GM19455 (cell line): ENCODE data around the gene WFDC6.

Experiments
- ATAC-seq: cut with Tn5 transposase; IDR thresholded peaks from one replicate; pipeline ENCODE4 v1.9.1; 2021; ENCODE audit not compliant: unreplicated experiment

WFDC6 gene

GRCh38 chr20:45518282-45518681 lies 21.0 kb downstream of the WFDC6 start:
- no peak for ATAC-seq

GRCh38 chr20:45515147-45515913 lies 24.0 kb downstream of the WFDC6 start, which contains the start of gene SPINT3:
SPINT3 (minus strand) TSS chr20:45515622; CDS start chr20:45515608, 14 bp downstream.
- ATAC-seq = no peak

GRCh38 chr20:45510242-45510862 lies 28.9 kb downstream of the WFDC6 start:
- no peak for ATAC-seq

GRCh38 chr20:45509091-45509490 lies 30.2 kb downstream of the WFDC6 start:
- ATAC-seq = no peak

GRCh38 chr20:45508068-45508886 lies 31.0 kb downstream of the WFDC6 start:
- ATAC-seq = no peak

- no peak for ATAC-seq
Observed at GRCh38 chr20:45507011-45507820, 32.1 kb downstream of the WFDC6 start.

GRCh38 chr20:45506398-45506797 lies 32.9 kb downstream of the WFDC6 start:
- ATAC-seq = no peak

- ATAC-seq = no peak
Observed at GRCh38 chr20:45503403-45503802, 35.9 kb downstream of the WFDC6 start.

- no peak for ATAC-seq
Observed at GRCh38 chr20:45502561-45502960, 36.7 kb downstream of the WFDC6 start.

GRCh38 chr20:45501600-45501999 lies 37.7 kb downstream of the WFDC6 start:
- no peak for ATAC-seq

- no peak for ATAC-seq
Observed at GRCh38 chr20:45500022-45500421, 39.3 kb downstream of the WFDC6 start.

- ATAC-seq = no peak
Observed at GRCh38 chr20:45497971-45498494, 41.2 kb downstream of the WFDC6 start.

GRCh38 chr20:45496166-45496565 lies 43.1 kb downstream of the WFDC6 start:
- ATAC-seq = no peak

- ATAC-seq = no peak
Observed at GRCh38 chr20:45495501-45495941, 43.8 kb downstream of the WFDC6 start.

- no peak for ATAC-seq
Observed at GRCh38 chr20:45489083-45489531, 50.2 kb downstream of the WFDC6 start.

- ATAC-seq = no peak
Observed at GRCh38 chr20:45487231-45487635, 52.0 kb downstream of the WFDC6 start.

- no peak for ATAC-seq
Observed at GRCh38 chr20:45485388-45485787, 53.9 kb downstream of the WFDC6 start.

GRCh38 chr20:45484676-45485075 lies 54.6 kb downstream of the WFDC6 start:
- ATAC-seq = no peak
